HG03558 (cell line): ENCODE measurements around the gene SYNCRIP.
"Not testable (repeated sequence)": the region's sequence is repeated elsewhere in the genome, so short reads cannot be mapped to it uniquely, and the experiment has no call there.

Source experiments
- ATAC-seq: cut with Tn5 transposase; IDR thresholded peaks from one replicate; pipeline ENCODE4 v1.9.1; 2021; ENCODE audit warnings: moderate number of reproducible peaks; ENCODE audit not compliant: unreplicated experiment; ENCODE audit errors: extremely low read depth

SYNCRIP gene

GRCh38 chr6:85672050-85672449 lies 29.4 kb upstream of the SYNCRIP start:
- ATAC-seq, result no peak

GRCh38 chr6:85670573-85670972 lies 27.9 kb upstream of the SYNCRIP start:
- no peak for ATAC-seq

DNA sequence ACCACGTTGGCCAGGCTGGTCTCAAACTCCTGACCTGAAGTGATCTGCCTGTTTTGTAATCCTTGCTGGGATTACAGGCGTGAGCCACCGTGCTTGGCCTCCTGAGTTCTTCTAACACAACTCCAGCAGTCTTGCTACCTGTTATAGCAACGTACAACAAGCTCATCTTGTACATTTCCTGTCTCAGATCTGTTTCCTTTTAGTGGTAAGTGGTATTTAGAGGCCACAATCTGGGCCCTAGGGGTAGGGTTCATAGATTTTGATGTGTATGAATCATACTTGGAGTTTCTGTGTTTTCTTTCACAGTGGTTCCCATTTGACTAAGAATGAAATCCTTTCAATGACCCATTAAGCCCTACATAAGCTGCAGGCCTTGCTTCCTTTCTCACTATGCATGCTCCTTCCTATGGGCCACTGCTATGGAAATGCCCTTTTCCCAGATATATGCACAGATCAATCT lies 27.1 kb upstream of the SYNCRIP start:
- ATAC-seq, result peak; percentile 96

DNA sequence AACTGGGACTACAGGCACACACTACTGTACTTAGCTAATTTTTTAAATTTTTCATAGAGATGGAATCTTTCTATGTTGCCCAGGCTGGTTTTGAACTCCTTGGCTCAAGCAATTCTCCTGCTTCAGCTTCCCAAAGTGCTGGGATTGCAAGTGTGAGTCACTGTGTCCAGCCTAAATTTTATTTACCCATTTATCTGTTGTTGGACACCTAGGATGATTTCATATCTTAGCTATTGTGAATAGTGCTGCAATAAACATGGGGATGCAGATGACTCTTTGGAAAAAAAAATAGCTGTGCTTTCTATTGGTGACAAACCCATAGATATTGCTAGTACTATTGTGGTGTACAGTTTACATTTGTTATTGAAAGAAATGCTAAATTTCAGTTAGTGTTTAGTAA lies 19.6 kb upstream of the SYNCRIP start:
- no peak for ATAC-seq

- ATAC-seq, result no peak
These were observed 17.5 kb upstream of the SYNCRIP start for GRCh38 chr6:85660181-85660611.

DNA sequence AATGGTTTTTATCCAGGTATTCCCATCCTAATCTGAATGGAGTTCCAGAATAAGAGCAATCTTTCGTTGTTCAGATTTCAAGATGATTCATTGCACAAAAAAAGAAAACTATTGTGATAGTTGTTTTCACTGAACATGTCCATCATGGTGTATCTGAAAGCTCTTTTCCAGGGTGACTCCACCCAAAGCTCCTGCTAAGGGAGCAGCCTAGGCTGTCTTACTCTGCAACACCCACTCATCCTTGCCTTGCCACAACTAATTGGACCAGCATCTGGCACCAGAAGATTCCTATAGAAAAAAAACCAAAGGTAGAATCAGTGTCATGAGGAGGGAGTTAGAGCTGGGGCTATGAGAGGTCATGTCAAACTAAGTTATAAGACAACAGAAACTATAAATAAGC lies 7.9 kb upstream of the SYNCRIP start:
- no peak for ATAC-seq

- no peak for ATAC-seq
These were observed 1.6 kb upstream of the SYNCRIP start for GRCh38 chr6:85644279-85644762.

DNA sequence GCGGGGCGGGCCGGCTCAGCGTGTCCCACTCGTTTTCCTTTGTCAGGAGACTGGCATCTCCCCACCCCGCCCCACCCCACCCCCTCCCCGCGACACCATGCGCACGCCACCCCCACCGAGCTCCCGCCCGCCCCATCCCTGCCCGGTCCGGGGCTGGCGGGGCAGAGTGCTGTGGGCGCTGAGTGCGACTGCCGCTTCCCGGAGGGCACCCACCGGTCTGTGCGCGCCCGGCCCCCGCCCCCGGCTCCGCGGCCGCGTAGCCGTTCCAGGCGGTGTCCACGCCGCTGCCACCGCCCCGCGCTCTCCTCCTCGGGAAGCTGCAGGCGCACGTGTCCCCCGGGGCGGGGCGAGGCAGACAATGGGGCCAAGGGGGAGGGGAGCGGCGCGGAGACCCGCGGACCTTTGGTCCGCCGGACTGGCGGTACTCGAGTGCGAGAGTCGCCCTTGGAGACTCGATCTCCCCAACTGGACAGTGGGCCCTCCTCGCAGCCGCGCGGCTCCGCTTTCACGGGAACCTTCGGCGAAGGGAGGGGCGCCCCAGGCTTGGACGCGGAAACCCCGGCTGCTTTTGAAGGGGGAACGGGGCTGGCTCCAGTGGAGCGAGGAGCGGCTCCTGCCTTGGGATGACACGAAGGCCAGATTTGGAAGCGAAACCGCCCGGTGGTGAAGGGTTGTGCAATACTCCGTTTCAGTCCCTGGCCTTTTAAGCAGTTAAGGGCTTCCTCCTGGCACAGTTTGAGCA lies 1.0 kb upstream of the SYNCRIP start:
- peak; percentile 44 for ATAC-seq

GRCh38 chr6:85641897-85642773 lies 551 bp downstream of the SYNCRIP start:
- no peak for ATAC-seq

GRCh38 chr6:85641522-85641896 lies 1.2 kb downstream of the SYNCRIP start:
- ATAC-seq, result no peak

- no peak for ATAC-seq
These were observed 1.9 kb downstream of the SYNCRIP start for GRCh38 chr6:85640821-85641220.

GRCh38 chr6:85637579-85637978 lies 5.1 kb downstream of the SYNCRIP start:
- ATAC-seq, result no peak

- ATAC-seq, result no peak
These were observed 10.3 kb downstream of the SYNCRIP start for GRCh38 chr6:85632164-85632942.

DNA sequence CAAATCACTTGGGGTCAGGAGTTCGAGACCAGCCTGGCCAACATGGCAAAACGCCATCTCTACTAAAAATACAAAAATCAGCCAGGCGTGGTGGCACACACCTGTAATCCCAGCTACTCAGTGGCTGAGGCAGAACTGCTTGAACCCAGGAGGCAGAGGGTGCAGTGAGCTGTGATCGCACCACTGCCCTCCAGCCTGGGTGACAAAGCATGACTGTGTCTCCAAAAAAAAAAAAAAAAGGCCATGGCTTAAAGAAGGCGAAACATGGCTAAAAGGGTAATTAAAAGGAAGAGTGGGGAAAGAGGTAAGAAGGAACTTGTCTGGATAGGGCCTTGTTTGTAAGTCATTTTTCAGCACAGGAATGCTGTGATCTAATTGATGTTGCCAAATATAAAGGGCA lies 11.6 kb downstream of the SYNCRIP start:
- ATAC-seq, result not testable (repeated sequence)

DNA sequence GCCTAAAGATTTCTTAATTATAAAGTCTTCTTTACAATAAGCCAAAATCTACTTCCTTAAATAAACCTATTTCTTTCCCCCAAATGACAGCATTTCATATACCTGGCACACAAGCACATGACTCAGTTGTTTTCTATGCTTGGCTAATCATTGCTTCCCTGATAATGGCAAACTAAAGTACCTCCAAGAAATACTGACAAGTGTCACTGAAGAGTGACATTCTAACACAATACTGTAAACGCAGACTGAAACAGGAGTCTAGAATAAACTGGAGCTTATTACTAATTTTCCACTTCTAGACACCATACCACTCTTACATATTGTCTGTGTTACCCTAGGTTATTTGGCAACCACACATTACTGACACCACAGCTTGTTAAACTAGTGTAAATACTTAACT lies 14.3 kb downstream of the SYNCRIP start:
- ATAC-seq, result no peak

DNA sequence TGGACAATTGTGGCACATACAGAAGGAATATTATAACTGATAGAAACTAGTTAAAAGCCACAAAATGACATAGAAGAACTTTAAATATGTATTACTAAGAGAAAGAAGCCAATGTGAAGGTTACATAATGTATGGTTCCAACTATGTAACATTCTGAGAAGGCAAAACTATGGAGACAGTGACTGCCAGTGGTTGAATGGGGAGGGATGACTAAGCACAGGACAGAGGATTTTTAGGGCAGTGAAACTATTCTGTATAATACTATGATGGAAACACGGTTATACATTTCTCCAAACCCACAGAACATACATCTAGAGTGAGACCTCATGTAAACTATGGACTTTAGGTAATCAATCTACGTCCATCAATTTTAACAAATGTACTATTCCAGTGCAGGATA lies 22.4 kb downstream of the SYNCRIP start:
- ATAC-seq, result no peak

DNA sequence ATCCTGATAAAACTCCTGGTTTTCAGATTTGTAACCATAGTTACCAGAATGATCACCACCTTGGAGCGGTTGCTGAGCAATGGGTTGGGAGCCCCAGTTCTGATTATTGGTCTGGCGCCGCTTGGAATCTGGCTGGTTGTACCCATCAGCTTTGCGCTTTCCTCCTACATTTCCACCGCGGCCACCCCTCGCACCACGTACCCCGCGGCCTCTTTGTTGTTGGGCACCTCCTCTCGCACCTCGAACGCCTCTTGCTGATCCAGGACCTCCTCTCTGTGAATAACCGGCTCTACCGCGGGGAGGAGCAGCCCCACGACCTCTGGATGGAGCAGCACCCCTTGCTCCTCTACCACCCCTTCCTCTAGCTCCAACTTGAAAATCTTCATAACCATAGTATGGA lies 27.9 kb downstream of the SYNCRIP start:
- no peak for ATAC-seq

- ATAC-seq, result no peak
These were observed 29.8 kb downstream of the SYNCRIP start for GRCh38 chr6:85612690-85613474.

DNA sequence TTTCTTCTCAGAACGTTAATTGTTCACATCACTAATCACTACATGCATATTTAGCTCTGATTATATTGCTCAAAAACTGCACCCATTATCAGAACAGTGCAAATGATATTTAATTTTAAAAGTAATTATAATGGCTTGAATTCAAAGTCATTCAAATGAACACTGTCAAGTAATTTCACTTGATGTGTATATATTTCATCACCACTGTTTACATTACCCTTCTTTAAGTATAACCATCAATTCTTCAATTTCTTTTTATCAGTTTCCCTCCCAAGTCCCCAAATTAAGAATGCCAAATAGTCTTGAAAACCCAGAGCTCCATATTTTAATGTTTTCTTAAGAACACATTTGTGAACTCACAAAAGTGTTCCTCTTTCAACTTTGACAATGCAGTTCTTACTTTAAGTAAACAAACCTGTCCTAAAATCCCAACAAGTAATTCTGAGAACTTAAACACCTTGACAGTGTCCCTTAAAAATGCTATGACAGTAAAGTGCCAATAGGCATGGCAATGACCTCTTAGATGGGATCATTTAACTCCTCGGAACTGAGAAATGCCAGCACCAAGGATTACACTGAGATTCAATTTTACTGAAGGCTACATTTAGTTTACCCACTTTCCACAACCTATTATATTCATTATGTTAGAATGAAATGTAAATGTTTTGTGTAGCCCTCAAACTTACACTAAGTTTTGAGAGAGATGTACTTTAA lies 32.3 kb downstream of the SYNCRIP start:
- no peak for ATAC-seq
